Spinal cord (tissue), 10 donors: Measurements from ENCODE around the gene PARL. TPM values are rescaled to one million over a fixed set of nuclear protein-coding genes. Genes with fewer than 3 reads are reported as not detected.
"Not testable (repeated sequence)": the region's sequence is repeated elsewhere in the genome, so short reads cannot be mapped to it uniquely, and the experiment has no call there.

Experiments used
- DNase-seq, 6 donors: peaks; one replicate each; pipeline versions ENCODE4 v3.0.0 to v3.0.0-alpha.2; 2013 to 2015; ENCODE audit warnings: low spot score in 6 of 6, low read depth in 4 of 6
- H3K27ac ChIP-seq: one replicate; pipeline ENCODE4 v1.5.1; 2013; ENCODE audit warnings: low read depth, low read length, control low read depth
- H3K27me3 ChIP-seq: one replicate; pipeline ENCODE4 v1.6.1; 2013; ENCODE audit warnings: low read length; ENCODE audit not compliant: control insufficient read depth, insufficient read depth
- H3K36me3 ChIP-seq: one replicate; pipeline ENCODE4 v1.6.1; 2013; ENCODE audit warnings: low read length; ENCODE audit not compliant: control insufficient read depth, insufficient read depth
- H3K4me1 ChIP-seq: one replicate; pipeline ENCODE4 v1.6.1; 2013; ENCODE audit warnings: low read length; ENCODE audit not compliant: control insufficient read depth, insufficient read depth
- H3K4me3 ChIP-seq: one replicate; pipeline ENCODE4 v1.5.1; 2013; ENCODE audit warnings: low read depth, low read length, control low read depth
- H3K9me3 ChIP-seq: one replicate; pipeline ENCODE4 v1.6.1; 2013; ENCODE audit warnings: low read length; ENCODE audit not compliant: control insufficient read depth, insufficient read depth
- WGBS: methylation state at CpG from one replicate; pipeline ENCODE4 v1.1.5; 2013; ENCODE audit warnings: missing lambda C conversion rate; ENCODE audit not compliant: insufficient coverage; 5-methylcytosine and 5-hydroxymethylcytosine counted together
- polyA plus RNA-seq, 2 donors: library from polyadenylated mRNA; unstranded; fragments of 120-200 nt; gene quantifications; one replicate each; pipeline ENCODE4 v1.2.1, GENCODE V29; 2013; ENCODE audit not compliant: insufficient read length in 2 of 2
- total RNA-seq, 2 donors: library from RNA; depleted of rRNA in 1 of 2; stranded (reverse); fragments of 120-200 nt in 1 of 2; fragments of >200 nt in 1 of 2; gene quantifications; one replicate each; pipeline versions ENCODE4 v1.2.3 to v1.2.4, GENCODE V29; 2013 to 2014
- donor health status: healthy.

PARL gene
- total and polyA plus RNA-seq, 4 donors: 22.6 to 46.6 (median 41.9) TPM

GRCh38 chr3:183892610-183893214 lies 8.0 kb upstream of the PARL start:
- DNase-seq: no peak
- WGBS: 54% methylated on average over 8 of the region's 9 CpGs
- Histone ChIP-seq H3K27me3 (no peaks in the 10 kb centered on the region), H3K4me3 (no peak overlapping the region), H3K9me3 (no peaks in the 10 kb centered on the region), H3K4me1 (peaks cover 3% of the 10 kb centered on the region), H3K27ac (no peak overlapping the region), H3K36me3 (no peaks in the 10 kb centered on the region)

DNA sequence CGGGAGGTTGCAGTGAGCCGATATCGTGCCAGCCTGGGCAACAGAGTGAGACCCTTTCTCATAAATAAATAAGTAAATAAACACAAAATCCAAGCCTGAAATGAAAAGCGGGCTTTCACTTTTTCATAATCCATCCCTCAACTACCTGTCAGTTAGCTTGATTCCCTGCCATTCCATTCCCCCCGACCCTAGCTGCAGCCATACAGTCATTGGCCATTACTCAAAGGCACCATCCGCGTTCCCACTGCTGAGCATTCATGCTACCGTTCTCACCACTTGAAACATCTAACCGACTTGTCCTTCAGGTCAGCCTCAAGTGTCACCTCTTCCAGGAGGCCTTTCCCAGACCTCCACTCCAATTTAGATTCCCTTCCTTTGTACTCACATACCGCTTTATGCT lies 1.1 kb upstream of the PARL start:
- no peak for DNase-seq
- Histone ChIP-seq H3K9me3 (no peaks in the 10 kb centered on the region), H3K36me3 (peaks cover 2% of the 10 kb centered on the region), H3K4me1 (peaks cover 12% of the 10 kb centered on the region), H3K27me3 (no peaks in the 10 kb centered on the region), H3K4me3 (no peak overlapping the region), H3K27ac (no peak overlapping the region)
- 89% methylated on average over 6 of the region's 10 CpGs for WGBS

GRCh38 chr3:183884097-183884426 lies 618 bp downstream of the PARL start:
- Histone ChIP-seq H3K36me3 (peaks cover 4% of the 10 kb centered on the region), H3K4me3 (peak overlapping the region; percentile 90)
- 33% methylated on average over 2 of the region's 9 CpGs for WGBS

DNA sequence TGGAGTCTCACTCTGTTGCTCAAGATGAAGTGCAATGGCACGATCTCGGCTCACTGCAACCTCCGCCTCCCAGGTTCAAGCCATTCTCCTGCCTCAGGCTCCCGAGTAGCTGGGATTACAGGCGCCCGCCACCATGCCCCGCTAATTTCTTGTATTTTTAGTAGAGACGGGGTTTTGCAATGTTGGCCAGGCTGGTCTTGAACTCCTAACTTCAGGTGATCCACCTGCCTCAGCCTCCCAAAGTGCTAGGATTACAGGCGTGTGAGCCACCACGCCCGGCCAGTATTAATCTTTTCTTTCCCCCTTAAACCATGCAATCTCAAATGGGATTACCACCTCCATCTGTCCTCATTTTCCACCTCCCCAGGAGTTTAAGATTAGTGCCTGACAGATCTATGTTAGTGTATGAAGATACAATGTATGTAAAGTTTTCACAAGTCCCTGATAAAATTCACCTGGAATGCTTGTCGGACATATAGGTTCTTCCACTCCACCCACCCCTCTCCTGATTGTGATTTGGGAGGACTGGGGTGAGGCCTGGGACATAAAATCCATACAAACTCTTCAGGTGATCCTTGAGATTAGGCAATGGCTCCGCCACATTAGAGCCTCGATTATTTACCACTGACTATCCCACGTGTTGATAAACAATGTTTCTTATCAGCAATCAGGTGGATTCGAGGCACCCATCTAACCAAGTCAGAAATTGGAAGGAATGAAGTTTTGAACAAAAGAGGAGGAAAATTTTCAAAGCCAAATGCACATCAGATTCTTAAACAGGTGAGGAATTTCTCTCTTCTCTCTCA lies 1.2 kb downstream of the PARL start:
- WGBS: 85% methylated on average over 13 of the region's 16 CpGs
- H3K4me3 ChIP-seq: peak overlapping the region; percentile 90
- DNase-seq: no peak
- peaks cover 4% of the 10 kb centered on the region for H3K36me3 ChIP-seq
- H3K27ac ChIP-seq: no peak overlapping the region
- H3K27me3 ChIP-seq: no peaks in the 10 kb centered on the region
- no peaks in the 10 kb centered on the region for H3K9me3 ChIP-seq
- peaks cover 12% of the 10 kb centered on the region for H3K4me1 ChIP-seq

More at GRCh38 chr3:183884097-183884426, 618 bp downstream of the PARL start:
- no peaks in the 10 kb centered on the region for H3K9me3 ChIP-seq
- H3K27ac ChIP-seq: peak overlapping the region; percentile 53
- DNase-seq: peak in 1 of 6 donors; percentile 1
- peaks cover 12% of the 10 kb centered on the region for H3K4me1 ChIP-seq
- H3K27me3 ChIP-seq: no peaks in the 10 kb centered on the region

GRCh38 chr3:183880121-183880520 lies 4.6 kb downstream of the PARL start:
- no peaks in the 10 kb centered on the region for H3K9me3 ChIP-seq
- WGBS: 70% methylated on average over 2 of the region's 9 CpGs
- H3K36me3 ChIP-seq: peaks cover 7% of the 10 kb centered on the region
- no peak overlapping the region for H3K4me3 ChIP-seq
- no peak overlapping the region for H3K27ac ChIP-seq
- H3K4me1 ChIP-seq: peaks cover 7% of the 10 kb centered on the region
- no peaks in the 10 kb centered on the region for H3K27me3 ChIP-seq
- DNase-seq: no peak

DNA sequence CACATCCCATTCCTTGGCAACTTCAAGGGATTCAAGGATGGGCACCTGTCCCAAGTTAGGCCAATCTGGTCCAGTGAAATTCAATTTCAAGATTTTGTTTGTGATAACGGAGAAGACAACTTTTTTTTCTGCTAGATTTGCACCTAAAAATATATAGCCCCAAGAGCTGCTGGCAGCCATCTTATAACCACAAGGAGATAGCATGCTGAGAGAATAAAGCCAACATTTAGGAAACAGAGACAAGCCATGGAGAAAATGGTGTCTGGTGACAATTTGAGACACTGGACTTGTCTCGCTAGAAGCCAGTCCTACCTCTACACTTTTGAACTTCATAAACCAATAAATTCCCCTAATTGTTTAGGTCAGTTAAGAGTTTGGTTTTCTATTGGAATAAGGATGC lies 5.4 kb downstream of the PARL start:
- H3K4me1 ChIP-seq: peaks cover 4% of the 10 kb centered on the region
- peaks cover 7% of the 10 kb centered on the region for H3K36me3 ChIP-seq
- no peak overlapping the region for H3K27ac ChIP-seq
- H3K9me3 ChIP-seq: no peaks in the 10 kb centered on the region
- no CpG with 5 or more reads among the region's 2 CpGs for WGBS
- no peaks in the 10 kb centered on the region for H3K27me3 ChIP-seq
- no peak overlapping the region for H3K4me3 ChIP-seq
- no peak for DNase-seq

DNA sequence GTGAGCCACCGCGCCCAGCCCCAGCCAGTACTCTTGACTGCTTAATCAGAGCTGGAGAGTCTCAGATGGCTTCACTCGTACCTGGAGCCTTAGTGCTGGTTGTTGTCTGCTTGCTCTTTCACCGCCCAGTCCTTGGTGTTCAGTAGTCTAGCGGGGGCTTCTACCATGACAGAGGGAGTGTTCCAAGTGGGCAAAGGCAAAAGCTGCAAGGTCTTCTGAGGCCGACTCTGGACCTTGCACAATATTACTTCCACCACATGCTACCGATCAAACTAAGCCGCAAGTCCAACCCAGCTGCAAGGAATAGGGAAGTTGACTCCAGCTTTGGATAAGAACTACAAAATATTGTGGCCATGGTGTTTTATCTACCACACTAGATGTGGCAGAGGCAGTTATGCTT lies 6.6 kb downstream of the PARL start:
- peaks cover 7% of the 10 kb centered on the region for H3K36me3 ChIP-seq
- H3K9me3 ChIP-seq: no peaks in the 10 kb centered on the region
- no peak for DNase-seq
- H3K4me1 ChIP-seq: peaks cover under 1% of the 10 kb centered on the region
- H3K27me3 ChIP-seq: no peaks in the 10 kb centered on the region
- H3K27ac ChIP-seq: no peak overlapping the region
- H3K4me3 ChIP-seq: no peak overlapping the region
- WGBS: 93% methylated on average over 4 of the region's 8 CpGs

DNA sequence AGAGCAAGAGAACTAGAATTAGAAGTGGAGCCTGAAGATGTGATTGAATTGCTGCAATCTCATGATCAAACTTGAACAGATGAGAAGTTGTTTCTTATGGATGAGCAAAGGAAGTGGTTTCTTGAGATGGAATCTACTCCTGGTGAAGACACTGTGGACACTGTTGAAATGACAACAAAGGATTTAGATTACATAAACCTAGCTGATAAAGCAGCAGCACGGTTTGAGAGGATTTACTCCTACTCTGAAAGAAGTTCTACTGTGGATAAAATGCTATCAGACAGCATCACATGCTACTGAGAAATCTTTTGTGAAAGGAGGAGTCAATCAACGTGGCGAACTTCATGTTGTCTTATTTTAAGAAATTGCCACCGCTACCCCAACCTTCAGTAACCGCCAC lies 7.5 kb downstream of the PARL start:
- WGBS: no CpG with 5 or more reads among the region's 5 CpGs
- not testable (repeated sequence) for DNase-seq, H3K4me1 ChIP-seq, H3K27me3 ChIP-seq, H3K27ac ChIP-seq, H3K9me3 ChIP-seq, H3K36me3 ChIP-seq, H3K4me3 ChIP-seq

DNA sequence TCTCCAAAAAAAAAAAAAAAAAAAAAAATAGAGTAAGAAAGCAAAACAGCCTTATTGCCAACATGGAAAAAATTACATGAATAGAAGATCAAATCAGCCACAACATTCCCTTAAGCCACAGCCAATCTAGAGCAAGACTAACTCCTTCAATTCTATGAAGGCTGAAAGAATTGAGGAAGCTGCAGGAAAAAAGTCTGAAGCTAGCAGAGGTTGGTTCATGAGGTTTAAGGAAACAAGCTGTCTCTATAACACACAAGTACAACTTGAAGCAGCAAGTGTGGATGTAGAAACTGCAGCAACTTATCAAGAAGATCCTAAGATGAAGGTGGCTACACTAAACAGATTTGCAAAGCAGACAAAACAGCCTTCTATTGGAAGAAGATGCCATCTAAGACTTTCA lies 9.3 kb downstream of the PARL start:
- Histone ChIP-seq H3K27ac (no peak overlapping the region), H3K4me3 (no peak overlapping the region), H3K9me3 (no peaks in the 10 kb centered on the region), H3K4me1 (no peaks in the 10 kb centered on the region), H3K36me3 (peaks cover 3% of the 10 kb centered on the region), H3K27me3 (no peaks in the 10 kb centered on the region)
- DNase-seq: no peak

GRCh38 chr3:183873914-183874313 lies 10.8 kb downstream of the PARL start:
- H3K27me3 ChIP-seq: no peaks in the 10 kb centered on the region

More at GRCh38 chr3:183873914-183874313, 10.8 kb downstream of the PARL start:
- H3K27ac ChIP-seq: no peak overlapping the region
- DNase-seq: no peak
- no CpG with 5 or more reads among the region's 3 CpGs for WGBS
- H3K9me3 ChIP-seq: no peaks in the 10 kb centered on the region
- H3K4me3 ChIP-seq: no peak overlapping the region
- peaks cover 3% of the 10 kb centered on the region for H3K36me3 ChIP-seq
- H3K4me1 ChIP-seq: no peaks in the 10 kb centered on the region
